ENCODE data around the gene C2CD4B. TPM values are rescaled to one million over a fixed set of nuclear protein-coding genes. Genes with fewer than 3 reads are reported as not detected.

The C2CD4B gene
- polyA plus RNA-seq, 1 experiment = not detected

DNA sequence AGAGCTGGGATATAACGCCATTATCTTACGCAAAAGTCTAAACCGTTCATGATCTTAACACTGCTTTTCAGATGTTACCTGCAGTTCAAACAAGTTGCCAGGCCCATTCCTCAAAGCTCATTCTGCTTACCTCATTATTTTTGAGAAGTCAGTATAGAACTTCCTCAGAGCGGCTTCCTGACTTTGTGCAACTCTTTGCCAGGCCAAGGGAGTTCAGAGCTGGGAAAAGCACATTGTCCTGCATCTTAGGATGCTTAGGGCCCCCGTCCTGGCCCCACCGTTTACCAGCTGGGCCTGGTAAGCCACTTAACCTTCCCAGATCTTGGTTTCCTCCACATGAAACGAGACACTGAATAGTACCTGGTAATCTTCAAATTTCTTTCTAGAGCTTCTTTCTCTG, 6.8 kb upstream of the C2CD4B start:
- Histone ChIP-seq H3K27ac (ENCODE audit: low read depth, low read length) (no peak overlapping the region), H3K9me3 (ENCODE audit: control insufficient read depth, insufficient read depth, low read length) (no peaks in the 10 kb centered on the region), H3K27me3 (ENCODE audit: control insufficient read depth, insufficient read depth, low read length) (peaks cover 16% of the 10 kb centered on the region), H3K4me3 (ENCODE audit: low read depth, low read length) (no peak overlapping the region)
- CTCF ChIA-PET = no interaction called here
- no peak for DNase-seq (ENCODE audit: low read depth, low spot score)
- POLR2A ChIA-PET = no interaction called here
- TF ChIP-seq, protein P1, sequence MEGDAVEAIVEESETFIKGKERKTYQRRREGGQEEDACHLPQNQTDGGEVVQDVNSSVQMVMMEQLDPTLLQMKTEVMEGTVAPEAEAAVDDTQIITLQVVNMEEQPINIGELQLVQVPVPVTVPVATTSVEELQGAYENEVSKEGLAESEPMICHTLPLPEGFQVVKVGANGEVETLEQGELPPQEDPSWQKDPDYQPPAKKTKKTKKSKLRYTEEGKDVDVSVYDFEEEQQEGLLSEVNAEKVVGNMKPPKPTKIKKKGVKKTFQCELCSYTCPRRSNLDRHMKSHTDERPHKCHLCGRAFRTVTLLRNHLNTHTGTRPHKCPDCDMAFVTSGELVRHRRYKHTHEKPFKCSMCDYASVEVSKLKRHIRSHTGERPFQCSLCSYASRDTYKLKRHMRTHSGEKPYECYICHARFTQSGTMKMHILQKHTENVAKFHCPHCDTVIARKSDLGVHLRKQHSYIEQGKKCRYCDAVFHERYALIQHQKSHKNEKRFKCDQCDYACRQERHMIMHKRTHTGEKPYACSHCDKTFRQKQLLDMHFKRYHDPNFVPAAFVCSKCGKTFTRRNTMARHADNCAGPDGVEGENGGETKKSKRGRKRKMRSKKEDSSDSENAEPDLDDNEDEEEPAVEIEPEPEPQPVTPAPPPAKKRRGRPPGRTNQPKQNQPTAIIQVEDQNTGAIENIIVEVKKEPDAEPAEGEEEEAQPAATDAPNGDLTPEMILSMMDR (IDR thresholded peaks at IDR 0.05; ENCODE audit: low read depth, low read length) = no peak

DNA sequence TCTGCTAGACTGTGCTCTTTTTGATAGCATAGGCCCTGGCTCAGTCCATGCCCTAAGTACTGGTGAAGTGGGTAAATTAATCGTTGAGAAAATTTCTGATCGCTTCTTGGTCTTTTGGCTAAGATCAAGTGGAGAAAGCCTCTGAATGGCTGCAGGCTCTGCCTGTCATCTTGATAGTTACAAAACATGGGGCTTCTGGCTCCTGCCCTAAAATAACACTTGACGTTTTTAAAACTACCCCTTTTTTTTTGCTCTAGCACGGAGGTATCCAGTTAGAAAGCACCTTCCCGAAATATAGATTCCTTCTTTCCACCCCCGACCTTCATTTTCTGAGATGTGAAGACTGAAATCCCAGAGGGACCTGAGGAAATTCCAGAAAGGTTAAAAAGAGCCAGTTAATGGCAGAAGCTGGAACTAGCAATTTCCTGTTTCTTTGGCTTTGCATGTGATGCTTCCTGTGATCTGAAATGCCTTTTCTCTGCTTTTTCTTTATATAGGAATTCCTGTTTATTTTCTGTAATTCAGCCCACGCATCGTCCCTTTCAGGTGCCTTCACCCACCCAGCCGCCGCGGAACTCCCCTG, 799 bp upstream of the C2CD4B start:
- TF ChIP-seq, protein P1 (IDR thresholded peaks at IDR 0.05; ENCODE audit: low read depth, low read length) = no peak
- peaks cover 55% of the 10 kb centered on the region for H3K27me3 ChIP-seq (ENCODE audit: control insufficient read depth, insufficient read depth, low read length)
- H3K9me3 ChIP-seq (ENCODE audit: control insufficient read depth, insufficient read depth, low read length) = peaks cover 3% of the 10 kb centered on the region; the same call in 1 of the 2 replicates
- H3K27ac ChIP-seq (ENCODE audit: low read depth, low read length) = peak overlapping the region; percentile 23
- DNase-seq (ENCODE audit: low read depth, low spot score) = no peak
- H3K4me3 ChIP-seq (ENCODE audit: low read depth, low read length) = no peak overlapping the region
- POLR2A ChIA-PET = no interaction called here
- CTCF ChIA-PET = no interaction called here

DNA sequence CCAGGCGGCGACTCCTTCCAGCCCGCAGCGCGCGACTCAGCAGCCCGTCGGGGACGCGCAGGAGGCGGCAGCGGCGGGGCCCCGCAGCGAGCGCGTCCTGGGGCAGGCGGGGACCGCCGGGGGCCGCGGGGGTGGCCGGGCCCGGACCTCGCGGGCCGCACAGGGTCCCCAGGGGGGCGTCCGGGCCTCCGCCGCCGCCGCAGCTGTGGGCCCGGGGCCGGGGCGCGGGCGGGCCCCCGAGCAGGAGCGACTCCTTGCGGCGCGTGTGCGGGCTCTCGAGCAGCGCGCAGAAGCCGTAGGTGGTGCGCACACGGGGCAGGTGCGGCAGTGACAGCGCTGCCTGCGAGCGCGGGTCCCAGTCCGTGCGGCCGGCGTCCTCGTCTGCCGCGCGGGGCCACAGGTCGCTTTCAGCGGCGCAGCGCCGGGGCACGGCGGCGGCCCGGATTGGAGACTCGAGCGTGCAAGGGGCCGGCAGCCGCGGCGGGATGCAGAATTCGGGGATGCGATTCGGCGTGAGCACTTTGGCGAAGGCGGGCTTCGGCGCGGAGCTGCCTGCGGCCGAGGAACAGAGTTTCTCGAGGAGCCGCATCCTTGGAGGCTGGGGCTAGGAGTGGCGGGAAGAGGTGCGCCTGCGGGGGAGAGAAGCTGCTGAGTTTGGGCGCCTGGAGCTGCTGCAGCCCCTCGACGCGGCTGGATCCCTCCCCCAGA, 535 bp downstream of the C2CD4B start:
- CTCF ChIA-PET = no interaction called here
- TF ChIP-seq, protein P1 (IDR thresholded peaks at IDR 0.05; ENCODE audit: low read depth, low read length) = no peak
- Histone ChIP-seq H3K27ac (ENCODE audit: low read depth, low read length) (no peak overlapping the region), H3K27me3 (ENCODE audit: control insufficient read depth, insufficient read depth, low read length) (peaks cover 55% of the 10 kb centered on the region), H3K9me3 (ENCODE audit: control insufficient read depth, insufficient read depth, low read length) (peaks cover 3% of the 10 kb centered on the region; the same call in 1 of the 2 replicates), H3K4me3 (ENCODE audit: low read depth, low read length) (no peak overlapping the region)
- POLR2A ChIA-PET = interaction anchor here (0.7 kb wide), 1 partner anchor 11 kb away, joined by 3 read pairs; no protein-coding TSS in a partner anchor
- DNase-seq (ENCODE audit: low read depth, low spot score) = no peak

DNA sequence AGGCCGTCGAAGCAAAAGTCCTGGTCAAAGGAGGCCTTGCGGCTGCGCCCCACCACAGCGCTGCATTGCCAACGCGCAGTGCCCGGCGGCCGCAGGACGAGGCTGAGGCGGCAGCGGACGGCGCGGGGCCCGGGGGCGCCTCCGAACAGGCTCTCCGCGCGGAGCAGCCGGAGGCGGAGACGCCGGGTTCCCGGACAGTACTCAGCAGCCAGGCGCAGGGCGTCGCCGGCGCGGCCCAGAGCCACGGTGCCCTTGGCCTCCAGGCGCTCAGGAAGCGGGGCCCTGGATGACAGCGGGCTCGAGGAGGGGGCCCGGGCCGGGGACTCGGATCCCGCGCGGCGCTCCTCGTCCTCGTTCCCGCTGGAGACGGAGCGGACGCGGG, 1.1 kb downstream of the C2CD4B start:
- CTCF ChIA-PET = no interaction called here
- POLR2A ChIA-PET = no interaction called here
- no peak for DNase-seq (ENCODE audit: low read depth, low spot score)
- H3K4me3 ChIP-seq (ENCODE audit: low read depth, low read length) = no peak overlapping the region
- H3K27ac ChIP-seq (ENCODE audit: low read depth, low read length) = no peak overlapping the region
- H3K9me3 ChIP-seq (ENCODE audit: control insufficient read depth, insufficient read depth, low read length) = peaks cover 3% of the 10 kb centered on the region; the same call in 1 of the 2 replicates
- TF ChIP-seq, protein P1 (IDR thresholded peaks at IDR 0.05; ENCODE audit: low read depth, low read length) = no peak
- peaks cover 53% of the 10 kb centered on the region for H3K27me3 ChIP-seq (ENCODE audit: control insufficient read depth, insufficient read depth, low read length)

DNA sequence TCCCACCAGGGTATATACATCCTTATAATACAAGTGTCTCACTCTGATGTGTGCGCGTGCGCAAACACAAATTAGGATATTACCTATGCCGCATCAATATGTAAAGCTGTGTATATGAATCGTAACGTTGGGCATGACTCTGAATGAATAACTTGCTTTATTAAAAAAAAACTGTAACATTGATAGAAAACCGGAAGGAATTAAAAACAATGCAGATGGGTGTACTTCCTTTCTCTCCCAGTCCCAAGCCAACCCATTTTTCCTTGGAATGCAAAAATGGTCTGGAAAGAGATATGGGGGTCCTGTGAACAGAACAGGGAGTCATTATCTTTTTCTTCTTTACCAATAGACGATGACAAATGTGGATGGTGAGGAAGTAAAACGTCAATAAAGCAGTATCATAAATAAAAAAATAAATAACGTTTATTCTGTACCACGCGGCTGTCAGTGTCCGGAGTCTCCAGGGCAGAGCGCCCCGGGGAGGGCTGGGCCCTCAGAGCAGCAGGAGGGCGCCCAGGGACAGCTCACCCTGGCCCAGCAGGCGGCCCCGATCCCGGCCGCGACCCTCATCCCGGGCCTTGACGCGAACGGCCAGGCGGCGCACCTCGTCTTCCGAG, 1.6 kb downstream of the C2CD4B start:
- ChIA-PET CTCF (no interaction called here), POLR2A (no interaction called here)
- H3K27ac ChIP-seq (ENCODE audit: low read depth, low read length) = no peak overlapping the region
- H3K9me3 ChIP-seq (ENCODE audit: control insufficient read depth, insufficient read depth, low read length) = peaks cover 3% of the 10 kb centered on the region; the same call in 1 of the 2 replicates
- H3K27me3 ChIP-seq (ENCODE audit: control insufficient read depth, insufficient read depth, low read length) = peaks cover 51% of the 10 kb centered on the region
- TF ChIP-seq, protein P1 (IDR thresholded peaks at IDR 0.05; ENCODE audit: low read depth, low read length) = no peak
- no peak overlapping the region for H3K4me3 ChIP-seq (ENCODE audit: low read depth, low read length)
- DNase-seq (ENCODE audit: low read depth, low spot score) = no peak

Measured in AG04450 (cell line).